Activated B cell treated with CpG ODN at 0.5 μM for 24 hours (primary cell): Measurements from ENCODE around the gene SSH2. TPM values are rescaled to one million over a fixed set of nuclear protein-coding genes. Genes with fewer than 3 reads are reported as not detected.

Source experiments
- ATAC-seq: fragments of 200-7000 bp; cut with Tn5 transposase; one replicate; pipeline ENCODE4 v1.10.0; 2021; ENCODE audit warnings: low read depth, mild to moderate bottlenecking, moderate library complexity
- CTCF ChIA-PET: fragments of 350-600 bp; sonication (Branson Sonifier 250); formaldehyde crosslinking; loops from one replicate; lab custom pipeline; 2021; ENCODE audit warnings: antibody characterized with exemption; lab: Charles Lee
- POLR2A ChIA-PET: fragments of 350-600 bp; sonication (Branson Sonifier 250); formaldehyde crosslinking; loops from one replicate; lab custom pipeline; 2021; ENCODE audit warnings: antibody characterized with exemption; lab: Charles Lee
- DNase-seq: peaks from one replicate; pipeline ENCODE4 v3.0.0; 2022
- H3K27ac Mint-ChIP-seq: one replicate; pipeline ENCODE4 v1.8.0; 2020; ENCODE audit warnings: mixed read lengths
- H3K27me3 Mint-ChIP-seq: one replicate; pipeline ENCODE4 v1.8.0; 2021; ENCODE audit warnings: mixed read lengths
- H3K36me3 Mint-ChIP-seq: one replicate; pipeline ENCODE4 v1.8.0; 2021; ENCODE audit warnings: low read depth, mixed read lengths
- H3K4me1 Mint-ChIP-seq: one replicate; pipeline ENCODE4 v1.8.0; 2021; ENCODE audit warnings: mixed read lengths
- H3K4me3 Mint-ChIP-seq: one replicate; pipeline ENCODE4 v1.8.0; 2020; ENCODE audit warnings: mild to moderate bottlenecking, mixed read lengths
- H3K9me3 Mint-ChIP-seq: one replicate; pipeline ENCODE4 v1.8.0; 2020; ENCODE audit warnings: mixed read lengths
- intact Hi-C: fragments of 100-400 bp; cut with micrococcal nuclease; formaldehyde crosslinking; loops from one replicate; pipeline ENCODE4 v1.15.1; 2024
- total RNA-seq: library from RNA; stranded (reverse); gene quantifications from 2 replicates; pipeline ENCODE4 v1.2.3, GENCODE V29; 2022
- TF ChIP-seq, protein P1 (sequence below): fragments of 200-600 bp; IDR thresholded peaks from one replicate; pipeline ENCODE4 v1.8.0; 2022; ENCODE audit warnings: antibody characterized with exemption, mild to moderate bottlenecking

The SSH2 gene
- total RNA-seq, 1 donor from 2014 or later: 95.7 TPM

DNA sequence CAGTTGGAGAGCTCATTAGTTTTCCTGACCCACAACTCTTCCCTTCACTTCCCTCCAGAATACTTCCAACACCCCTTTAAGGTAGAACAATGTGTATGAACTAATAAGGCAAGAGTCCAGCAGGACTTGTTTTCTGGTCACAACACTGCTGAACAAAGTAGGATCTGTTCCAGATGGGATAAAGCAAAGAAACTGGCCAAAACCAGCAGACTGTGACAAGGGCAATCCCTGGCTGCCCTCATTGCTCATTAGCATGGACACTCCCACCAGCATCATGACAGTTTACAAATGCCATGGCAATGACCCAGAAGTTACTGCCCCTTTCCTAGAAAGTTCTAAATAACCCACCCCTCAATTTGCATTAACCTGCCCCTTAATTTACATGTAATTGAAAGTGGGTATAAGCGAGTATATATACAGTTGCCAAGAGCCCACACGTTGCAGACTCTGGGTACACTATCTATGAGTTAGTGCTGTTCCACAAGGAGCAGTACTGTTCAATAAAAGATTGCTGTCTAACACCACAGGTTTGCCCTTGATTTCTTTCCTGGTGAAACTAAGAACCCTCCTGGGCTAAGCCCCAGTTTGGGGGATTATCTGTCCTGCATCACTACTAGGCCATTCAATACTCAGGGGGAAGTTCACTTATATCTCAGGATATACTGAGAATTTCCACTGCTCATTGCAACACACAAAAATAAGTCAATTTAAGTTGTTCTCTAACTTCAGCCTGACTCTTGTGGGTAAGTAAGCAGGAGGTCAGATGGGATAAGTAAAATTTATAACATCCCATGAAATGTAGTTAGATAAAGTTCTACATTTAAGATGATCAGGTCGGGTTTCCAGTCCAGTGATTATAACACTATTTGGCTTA is 82.3 kb downstream of the SSH2 start:
- peaks cover 24% of the 10 kb centered on the region for H3K36me3 Mint-ChIP-seq
- ATAC-seq (no peak), DNase-seq (no peak)
- H3K4me3 Mint-ChIP-seq: no peak overlapping the region
- H3K9me3 Mint-ChIP-seq: no peaks in the 10 kb centered on the region
- CTCF ChIA-PET: interaction anchor here (1.6 kb wide), 1 partner anchor 83 kb away, joined by 5 read pairs; no protein-coding TSS in a partner anchor
- H3K27ac Mint-ChIP-seq: no peak overlapping the region
- peaks cover 30% of the 10 kb centered on the region for H3K4me1 Mint-ChIP-seq
- TF ChIP-seq, protein P1, sequence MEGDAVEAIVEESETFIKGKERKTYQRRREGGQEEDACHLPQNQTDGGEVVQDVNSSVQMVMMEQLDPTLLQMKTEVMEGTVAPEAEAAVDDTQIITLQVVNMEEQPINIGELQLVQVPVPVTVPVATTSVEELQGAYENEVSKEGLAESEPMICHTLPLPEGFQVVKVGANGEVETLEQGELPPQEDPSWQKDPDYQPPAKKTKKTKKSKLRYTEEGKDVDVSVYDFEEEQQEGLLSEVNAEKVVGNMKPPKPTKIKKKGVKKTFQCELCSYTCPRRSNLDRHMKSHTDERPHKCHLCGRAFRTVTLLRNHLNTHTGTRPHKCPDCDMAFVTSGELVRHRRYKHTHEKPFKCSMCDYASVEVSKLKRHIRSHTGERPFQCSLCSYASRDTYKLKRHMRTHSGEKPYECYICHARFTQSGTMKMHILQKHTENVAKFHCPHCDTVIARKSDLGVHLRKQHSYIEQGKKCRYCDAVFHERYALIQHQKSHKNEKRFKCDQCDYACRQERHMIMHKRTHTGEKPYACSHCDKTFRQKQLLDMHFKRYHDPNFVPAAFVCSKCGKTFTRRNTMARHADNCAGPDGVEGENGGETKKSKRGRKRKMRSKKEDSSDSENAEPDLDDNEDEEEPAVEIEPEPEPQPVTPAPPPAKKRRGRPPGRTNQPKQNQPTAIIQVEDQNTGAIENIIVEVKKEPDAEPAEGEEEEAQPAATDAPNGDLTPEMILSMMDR: no peak
- no peaks in the 10 kb centered on the region for H3K27me3 Mint-ChIP-seq
- POLR2A ChIA-PET: no interaction called here
- intact Hi-C loops: no loop called here

DNA sequence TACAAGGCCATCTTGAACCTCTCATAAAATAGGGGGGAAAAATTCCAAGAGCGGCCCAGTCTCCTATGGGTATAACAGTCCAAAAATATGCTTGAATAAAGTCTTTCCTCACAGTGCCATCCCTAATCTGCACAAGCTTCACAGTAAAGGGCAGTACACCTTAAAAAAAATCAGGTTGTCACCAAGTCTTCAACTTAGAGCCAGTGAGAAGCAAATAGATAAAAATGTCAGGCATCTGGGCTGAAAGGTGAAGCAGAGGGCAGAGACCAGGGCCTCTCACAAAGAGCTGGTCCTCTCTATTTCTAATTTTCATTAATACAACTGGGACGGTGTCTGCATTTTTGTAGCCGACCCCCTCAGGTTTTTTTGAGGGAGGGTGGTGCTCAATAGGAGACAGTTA is 82.9 kb downstream of the SSH2 start:
- CTCF ChIA-PET: no interaction called here
- H3K36me3 Mint-ChIP-seq: peaks cover 24% of the 10 kb centered on the region
- ATAC-seq (no peak), DNase-seq (no peak)
- no peaks in the 10 kb centered on the region for H3K27me3 Mint-ChIP-seq
- peaks cover 30% of the 10 kb centered on the region for H3K4me1 Mint-ChIP-seq
- H3K27ac Mint-ChIP-seq: no peak overlapping the region
- TF ChIP-seq, protein P1: no peak
- intact Hi-C loops: no loop called here
- POLR2A ChIA-PET: no interaction called here
- no peaks in the 10 kb centered on the region for H3K9me3 Mint-ChIP-seq
- no peak overlapping the region for H3K4me3 Mint-ChIP-seq

DNA sequence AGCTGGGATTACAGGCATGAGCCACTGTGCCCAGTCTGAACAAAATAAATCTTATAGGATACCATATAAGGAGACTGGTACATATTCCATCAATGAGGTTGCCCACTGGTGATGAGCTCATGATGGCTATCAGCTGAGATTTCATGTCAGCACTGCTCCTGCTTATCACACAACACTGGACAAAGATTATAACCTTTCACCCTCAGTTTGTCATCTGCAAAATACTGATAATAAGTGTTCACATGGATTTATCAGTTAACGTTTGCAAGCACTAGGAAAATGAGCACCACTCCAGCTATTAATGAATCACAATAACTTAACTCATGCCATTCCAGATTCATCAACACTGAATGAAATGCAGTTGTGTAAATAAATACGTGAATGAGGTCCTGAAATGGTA is 83.7 kb downstream of the SSH2 start:
- Mint-ChIP-seq H3K27me3 (no peaks in the 10 kb centered on the region), H3K36me3 (peaks cover 25% of the 10 kb centered on the region), H3K9me3 (no peaks in the 10 kb centered on the region), H3K4me1 (peaks cover 28% of the 10 kb centered on the region), H3K4me3 (no peak overlapping the region), H3K27ac (no peak overlapping the region)
- no peak for DNase-seq
- ChIA-PET CTCF (no interaction called here), POLR2A (no interaction called here)
- ATAC-seq: no peak
- TF ChIP-seq, protein P1: no peak
- intact Hi-C loops: no loop called here

DNA sequence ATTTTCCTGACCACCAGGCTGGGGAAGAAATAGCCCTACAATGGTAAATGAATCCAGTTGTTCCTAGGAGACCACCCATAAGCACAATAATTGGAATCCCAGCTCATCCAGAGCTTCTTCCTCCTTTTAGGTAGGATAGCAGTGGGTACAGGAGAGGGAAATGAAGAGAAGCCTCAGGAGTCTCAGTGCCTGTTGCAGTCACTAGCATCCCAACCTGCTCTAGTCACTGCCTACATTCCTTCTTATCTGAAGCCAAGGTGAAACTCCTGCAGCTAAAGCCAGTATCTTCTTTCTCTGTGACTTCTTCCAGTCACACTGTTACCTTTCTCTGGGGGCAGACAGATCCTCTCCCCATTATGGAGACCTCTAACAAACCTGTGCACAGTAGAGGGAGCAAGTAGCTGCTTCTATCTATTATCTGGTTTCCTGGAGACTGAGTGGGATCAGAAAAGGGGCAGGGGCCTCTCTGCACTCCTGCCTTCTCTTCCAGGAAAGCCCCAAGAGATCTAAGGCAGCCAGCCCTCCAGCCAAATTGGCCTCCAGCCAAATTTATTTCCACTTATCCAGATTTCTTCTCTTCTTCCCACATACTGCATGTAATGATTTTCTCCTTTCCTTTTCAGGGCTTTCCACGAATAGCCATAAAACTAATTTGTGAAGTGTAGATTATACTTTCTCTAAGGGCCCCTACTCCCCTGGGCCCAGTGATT is 85.5 kb downstream of the SSH2 start:
- intact Hi-C loops: loop anchor here (5.0 kb wide), 1 partner anchor 37 kb away; no protein-coding TSS in a partner anchor
- H3K27me3 Mint-ChIP-seq: no peaks in the 10 kb centered on the region
- H3K36me3 Mint-ChIP-seq: peaks cover 25% of the 10 kb centered on the region
- no peak overlapping the region for H3K4me3 Mint-ChIP-seq
- ChIA-PET CTCF (no interaction called here), POLR2A (no interaction called here)
- TF ChIP-seq, protein P1: no peak
- DNase-seq (no peak), ATAC-seq (no peak)
- H3K27ac Mint-ChIP-seq: no peak overlapping the region
- H3K9me3 Mint-ChIP-seq: no peaks in the 10 kb centered on the region
- peaks cover 17% of the 10 kb centered on the region for H3K4me1 Mint-ChIP-seq

DNA sequence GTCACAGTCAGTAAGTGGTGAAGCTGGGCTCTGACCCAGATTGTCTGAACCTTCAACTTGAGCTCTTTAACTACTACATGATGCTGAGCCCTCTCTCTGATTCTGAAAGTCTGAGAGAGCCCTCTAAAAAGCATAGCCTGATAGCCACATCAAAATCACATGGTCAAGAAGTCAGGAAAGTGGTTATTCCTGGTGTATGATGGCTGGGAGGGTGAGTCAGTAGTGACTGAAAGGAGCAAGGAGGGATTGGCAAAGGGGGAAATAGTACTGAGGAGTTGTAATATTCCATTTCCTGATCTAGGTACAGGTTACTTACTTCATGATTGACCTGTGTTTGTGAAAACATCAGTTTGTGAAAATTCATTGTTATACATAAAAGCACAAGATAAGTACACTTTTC is 89.1 kb downstream of the SSH2 start:
- ATAC-seq (no peak), DNase-seq (no peak)
- POLR2A ChIA-PET: no interaction called here
- Mint-ChIP-seq H3K36me3 (peaks cover 9% of the 10 kb centered on the region), H3K27ac (no peak overlapping the region), H3K4me1 (peaks cover 8% of the 10 kb centered on the region), H3K27me3 (no peaks in the 10 kb centered on the region), H3K9me3 (no peaks in the 10 kb centered on the region), H3K4me3 (no peak overlapping the region)
- TF ChIP-seq, protein P1: no peak
- intact Hi-C loops: loop anchor here (5.0 kb wide), 1 partner anchor 34 kb away; no protein-coding TSS in a partner anchor
- CTCF ChIA-PET: interaction anchor here (1.4 kb wide), 1 partner anchor 90 kb away, joined by 4 read pairs; no protein-coding TSS in a partner anchor
